GM23338 (cell line): ENCODE data around the gene ASTN1. TPM values are rescaled to one million over a fixed set of nuclear protein-coding genes. Genes with fewer than 3 reads are reported as not detected.
A peak's percentile ranks its signal among the peaks of the same experiment; 100 is the strongest.

Experiments
- ATAC-seq: fragments of 200-7000 bp; cut with Tn5 transposase; 3 replicates; pipeline ENCODE4 v1.9.1; 2020
- DNase-seq: peaks from one replicate; pipeline ENCODE4 v3.0.0-alpha.2; 2015; ENCODE audit warnings: low spot score
- H2AFZ ChIP-seq: fragments of 200-600 bp; sonication (generic); 2 replicates; pipeline ENCODE4 v1.8.0; 2016; ENCODE audit warnings: antibody characterized with exemption, mild to moderate bottlenecking, moderate library complexity
- H3F3A ChIP-seq: fragments of 200-600 bp; sonication (generic); replicated peaks from 2 replicates; pipeline ENCODE4 v1.8.0; 2017; ENCODE audit warnings: antibody characterized with exemption, mixed run types, low read depth
- H3K27ac ChIP-seq: fragments of 200-600 bp; sonication (generic); 2 replicates; pipeline ENCODE4 v1.6.1; 2016; ENCODE audit warnings: low read depth
- H3K27me3 ChIP-seq: fragments of 200-600 bp; sonication (generic); 2 replicates; pipeline ENCODE4 v1.8.0; 2016; ENCODE audit warnings: mild to moderate bottlenecking, mixed run types, moderate library complexity; ENCODE audit not compliant: insufficient read depth
- H3K36me3 ChIP-seq: fragments of 200-600 bp; sonication (generic); 2 replicates; pipeline ENCODE4 v1.8.0; 2016; ENCODE audit warnings: mild to moderate bottlenecking; ENCODE audit not compliant: insufficient read depth
- H3K4me1 ChIP-seq: fragments of 200-600 bp; sonication (generic); 2 replicates; pipeline ENCODE4 v1.8.0; 2016; ENCODE audit warnings: mild to moderate bottlenecking, moderate library complexity; ENCODE audit not compliant: insufficient read depth
- H3K4me2 ChIP-seq: fragments of 200-600 bp; sonication (generic); 2 replicates; pipeline ENCODE4 v1.7.1; 2017; ENCODE audit warnings: mixed run types
- H3K4me3 ChIP-seq: fragments of 200-600 bp; sonication (generic); 2 replicates; pipeline ENCODE4 v1.6.1; 2016; ENCODE audit warnings: mixed run types
- H3K79me2 ChIP-seq: fragments of 200-600 bp; sonication (generic); replicated peaks from 2 replicates; pipeline ENCODE4 v1.8.0; 2017; ENCODE audit warnings: mild to moderate bottlenecking; ENCODE audit not compliant: insufficient read depth
- H3K9me2 ChIP-seq: fragments of 200-600 bp; sonication (generic); 2 replicates; pipeline ENCODE4 v1.8.0; 2017; ENCODE audit not compliant: insufficient read depth
- H4K20me1 ChIP-seq: fragments of 200-600 bp; sonication (generic); replicated peaks from 2 replicates; pipeline ENCODE4 v1.8.0; 2017; ENCODE audit warnings: mild to moderate bottlenecking; ENCODE audit not compliant: insufficient read depth
- H3K27ac Mint-ChIP-seq: 2 replicates; pipeline ENCODE4 v1.8.0; 2020; ENCODE audit warnings: inconsistent platforms, mild to moderate bottlenecking, moderate library complexity, mixed read lengths
- H3K27me3 Mint-ChIP-seq: 3 replicates; pipeline ENCODE4 v1.8.0; 2022; ENCODE audit warnings: low read depth, mild to moderate bottlenecking, moderate library complexity, mixed read lengths, inconsistent platforms; ENCODE audit not compliant: insufficient read depth, poor library complexity
- H3K36me3 Mint-ChIP-seq: 3 replicates; pipeline ENCODE4 v1.8.0; 2021; ENCODE audit warnings: low read depth, mild to moderate bottlenecking, inconsistent platforms, moderate library complexity, mixed read lengths
- H3K4me1 Mint-ChIP-seq: 3 replicates; pipeline ENCODE4 v1.8.0; 2020; ENCODE audit warnings: mild to moderate bottlenecking, inconsistent platforms, mixed read lengths
- H3K4me3 Mint-ChIP-seq: 3 replicates; pipeline ENCODE4 v1.8.0; 2021; ENCODE audit warnings: moderate library complexity, mild to moderate bottlenecking, inconsistent platforms, mixed read lengths
- H3K9me3 Mint-ChIP-seq: 3 replicates; pipeline ENCODE4 v1.8.0; 2020; ENCODE audit warnings: moderate library complexity, mild to moderate bottlenecking, inconsistent platforms, mixed read lengths
- EZH2phosphoT487 ChIP-seq: fragments of 200-600 bp; sonication (generic); IDR thresholded peaks from one replicate; pipeline ENCODE4 v1.8.1; 2018; ENCODE audit warnings: antibody characterized with exemption; ENCODE audit not compliant: unreplicated experiment
- JUNB ChIP-seq: IDR thresholded peaks from one replicate; pipeline ENCODE4 v1.6.1; 2016; ENCODE audit warnings: antibody characterized with exemption; ENCODE audit not compliant: unreplicated experiment
- polyA plus RNA-seq: library from polyadenylated mRNA; unstranded; fragments of >200 nt; fragmentation: Nextera tagmentation; extraction: Ambion mirVana; gene quantifications from 2 replicates; pipeline ENCODE4 v1.2.1, GENCODE V29; 2016
- total RNA-seq: library from RNA; depleted of rRNA; stranded (reverse); fragments of >200 nt; shearing (Covaris generic); gene quantifications from 2 replicates; pipeline ENCODE4 v1.2.3, GENCODE V29; 2014
- TF ChIP-seq, protein P1 (sequence below): fragments of 250-450 bp; sonication (Bioruptor Pico); IDR thresholded peaks from 2 replicates; pipeline ENCODE4 v1.5.0; 2020; ENCODE audit warnings: mild to moderate bottlenecking, moderate library complexity
- TF ChIP-seq, protein P2 (sequence below), 2 experiments: fragments of 200-600 bp in 1 of 2; sonication (generic) in 1 of 2; conservative IDR thresholded peaks; 2 replicates each; pipeline versions ENCODE4 v1.5.1 to v1.6.1; 2016 to 2017; ENCODE audit warnings: antibody characterized with exemption in 2 of 2, low read depth in 2 of 2, mild to moderate bottlenecking in 2 of 2, moderate library complexity in 1 of 2

ASTN1 gene
- total and polyA plus RNA-seq, 2 experiments from 2014 or later, result 2.0 to 5.2 TPM

DNA sequence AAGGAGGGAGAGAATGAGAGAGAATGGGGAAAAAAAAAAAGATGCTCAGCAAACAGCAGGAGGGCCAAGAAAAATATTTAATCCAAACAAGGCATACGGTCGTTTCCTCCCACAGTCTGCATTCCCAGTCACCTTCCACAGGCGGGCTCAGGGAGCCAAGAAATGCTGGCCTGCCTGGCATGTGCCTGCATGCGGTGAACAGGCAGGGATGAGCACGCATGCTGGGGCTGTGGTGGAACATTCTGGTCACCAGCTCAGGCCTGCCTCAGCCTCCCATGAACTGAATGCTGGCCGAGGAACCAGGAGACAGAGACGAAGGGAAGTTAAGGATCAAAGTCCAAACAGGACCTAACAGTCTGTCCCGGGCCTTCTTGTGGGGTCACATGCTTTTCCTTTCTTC is 335.3 kb downstream of the ASTN1 start:
- Histone ChIP-seq H3K4me1 (no peaks in the 10 kb centered on the region), H4K20me1 (no peaks in the 10 kb centered on the region), H3K79me2 (no peaks in the 10 kb centered on the region), H3K9me2 (0 out of 2 replicates have a peak, but pooled peaks cover 14% of the 10 kb centered on the region), H3F3A (no peaks in the 10 kb centered on the region), H3K27me3 (no peaks in the 10 kb centered on the region), H3K4me3 (no peak overlapping the region), H3K4me2 (no peak overlapping the region), H3K36me3 (no peaks in the 10 kb centered on the region), H3K27ac (no peak overlapping the region), H2AFZ (peak overlapping the region; percentile 56; the same call in 1 of the 2 replicates)
- Mint-ChIP-seq H3K4me3 (no peak overlapping the region), H3K4me1 (no peaks in the 10 kb centered on the region; the same call in 2 of the 3 replicates), H3K9me3 (no peaks in the 10 kb centered on the region), H3K27ac (no peak overlapping the region), H3K27me3 (no peaks in the 10 kb centered on the region), H3K36me3 (no peaks in the 10 kb centered on the region)
- no peak for TF ChIP-seq JUNB
- TF ChIP-seq, protein P1, sequence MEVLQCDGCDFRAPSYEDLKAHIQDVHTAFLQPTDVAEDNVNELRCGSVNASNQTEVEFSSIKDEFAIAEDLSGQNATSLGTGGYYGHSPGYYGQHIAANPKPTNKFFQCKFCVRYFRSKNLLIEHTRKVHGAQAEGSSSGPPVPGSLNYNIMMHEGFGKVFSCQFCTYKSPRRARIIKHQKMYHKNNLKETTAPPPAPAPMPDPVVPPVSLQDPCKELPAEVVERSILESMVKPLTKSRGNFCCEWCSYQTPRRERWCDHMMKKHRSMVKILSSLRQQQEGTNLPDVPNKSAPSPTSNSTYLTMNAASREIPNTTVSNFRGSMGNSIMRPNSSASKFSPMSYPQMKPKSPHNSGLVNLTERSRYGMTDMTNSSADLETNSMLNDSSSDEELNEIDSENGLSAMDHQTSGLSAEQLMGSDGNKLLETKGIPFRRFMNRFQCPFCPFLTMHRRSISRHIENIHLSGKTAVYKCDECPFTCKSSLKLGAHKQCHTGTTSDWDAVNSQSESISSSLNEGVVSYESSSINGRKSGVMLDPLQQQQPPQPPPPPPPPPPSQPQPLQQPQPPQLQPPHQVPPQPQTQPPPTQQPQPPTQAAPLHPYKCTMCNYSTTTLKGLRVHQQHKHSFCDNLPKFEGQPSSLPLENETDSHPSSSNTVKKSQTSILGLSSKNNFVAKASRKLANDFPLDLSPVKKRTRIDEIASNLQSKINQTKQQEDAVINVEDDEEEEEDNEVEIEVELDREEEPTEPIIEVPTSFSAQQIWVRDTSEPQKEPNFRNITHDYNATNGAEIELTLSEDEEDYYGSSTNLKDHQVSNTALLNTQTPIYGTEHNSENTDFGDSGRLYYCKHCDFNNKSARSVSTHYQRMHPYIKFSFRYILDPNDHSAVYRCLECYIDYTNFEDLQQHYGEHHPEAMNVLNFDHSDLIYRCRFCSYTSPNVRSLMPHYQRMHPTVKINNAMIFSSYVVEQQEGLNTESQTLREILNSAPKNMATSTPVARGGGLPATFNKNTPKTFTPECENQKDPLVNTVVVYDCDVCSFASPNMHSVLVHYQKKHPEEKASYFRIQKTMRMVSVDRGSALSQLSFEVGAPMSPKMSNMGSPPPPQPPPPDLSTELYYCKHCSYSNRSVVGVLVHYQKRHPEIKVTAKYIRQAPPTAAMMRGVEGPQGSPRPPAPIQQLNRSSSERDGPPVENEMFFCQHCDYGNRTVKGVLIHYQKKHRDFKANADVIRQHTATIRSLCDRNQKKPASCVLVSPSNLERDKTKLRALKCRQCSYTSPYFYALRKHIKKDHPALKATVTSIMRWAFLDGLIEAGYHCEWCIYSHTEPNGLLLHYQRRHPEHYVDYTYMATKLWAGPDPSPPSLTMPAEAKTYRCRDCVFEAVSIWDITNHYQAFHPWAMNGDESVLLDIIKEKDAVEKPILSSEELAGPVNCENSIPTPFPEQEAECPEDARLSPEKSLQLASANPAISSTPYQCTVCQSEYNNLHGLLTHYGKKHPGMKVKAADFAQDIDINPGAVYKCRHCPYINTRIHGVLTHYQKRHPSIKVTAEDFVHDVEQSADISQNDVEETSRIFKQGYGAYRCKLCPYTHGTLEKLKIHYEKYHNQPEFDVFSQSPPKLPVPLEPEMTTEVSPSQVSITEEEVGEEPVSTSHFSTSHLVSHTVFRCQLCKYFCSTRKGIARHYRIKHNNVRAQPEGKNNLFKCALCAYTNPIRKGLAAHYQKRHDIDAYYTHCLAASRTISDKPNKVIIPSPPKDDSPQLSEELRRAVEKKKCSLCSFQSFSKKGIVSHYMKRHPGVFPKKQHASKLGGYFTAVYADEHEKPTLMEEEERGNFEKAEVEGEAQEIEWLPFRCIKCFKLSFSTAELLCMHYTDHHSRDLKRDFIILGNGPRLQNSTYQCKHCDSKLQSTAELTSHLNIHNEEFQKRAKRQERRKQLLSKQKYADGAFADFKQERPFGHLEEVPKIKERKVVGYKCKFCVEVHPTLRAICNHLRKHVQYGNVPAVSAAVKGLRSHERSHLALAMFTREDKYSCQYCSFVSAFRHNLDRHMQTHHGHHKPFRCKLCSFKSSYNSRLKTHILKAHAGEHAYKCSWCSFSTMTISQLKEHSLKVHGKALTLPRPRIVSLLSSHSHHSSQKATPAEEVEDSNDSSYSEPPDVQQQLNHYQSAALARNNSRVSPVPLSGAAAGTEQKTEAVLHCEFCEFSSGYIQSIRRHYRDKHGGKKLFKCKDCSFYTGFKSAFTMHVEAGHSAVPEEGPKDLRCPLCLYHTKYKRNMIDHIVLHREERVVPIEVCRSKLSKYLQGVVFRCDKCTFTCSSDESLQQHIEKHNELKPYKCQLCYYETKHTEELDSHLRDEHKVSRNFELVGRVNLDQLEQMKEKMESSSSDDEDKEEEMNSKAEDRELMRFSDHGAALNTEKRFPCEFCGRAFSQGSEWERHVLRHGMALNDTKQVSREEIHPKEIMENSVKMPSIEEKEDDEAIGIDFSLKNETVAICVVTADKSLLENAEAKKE (CRISPR knock-in tag), result no peak
- TF ChIP-seq, protein P2, sequence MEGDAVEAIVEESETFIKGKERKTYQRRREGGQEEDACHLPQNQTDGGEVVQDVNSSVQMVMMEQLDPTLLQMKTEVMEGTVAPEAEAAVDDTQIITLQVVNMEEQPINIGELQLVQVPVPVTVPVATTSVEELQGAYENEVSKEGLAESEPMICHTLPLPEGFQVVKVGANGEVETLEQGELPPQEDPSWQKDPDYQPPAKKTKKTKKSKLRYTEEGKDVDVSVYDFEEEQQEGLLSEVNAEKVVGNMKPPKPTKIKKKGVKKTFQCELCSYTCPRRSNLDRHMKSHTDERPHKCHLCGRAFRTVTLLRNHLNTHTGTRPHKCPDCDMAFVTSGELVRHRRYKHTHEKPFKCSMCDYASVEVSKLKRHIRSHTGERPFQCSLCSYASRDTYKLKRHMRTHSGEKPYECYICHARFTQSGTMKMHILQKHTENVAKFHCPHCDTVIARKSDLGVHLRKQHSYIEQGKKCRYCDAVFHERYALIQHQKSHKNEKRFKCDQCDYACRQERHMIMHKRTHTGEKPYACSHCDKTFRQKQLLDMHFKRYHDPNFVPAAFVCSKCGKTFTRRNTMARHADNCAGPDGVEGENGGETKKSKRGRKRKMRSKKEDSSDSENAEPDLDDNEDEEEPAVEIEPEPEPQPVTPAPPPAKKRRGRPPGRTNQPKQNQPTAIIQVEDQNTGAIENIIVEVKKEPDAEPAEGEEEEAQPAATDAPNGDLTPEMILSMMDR (conservative IDR thresholded peaks at IDR 0.05; ENCODE audit: low read depth in 2 of 2), result no peak
- DNase-seq, result no peak
- no peak for ATAC-seq

DNA sequence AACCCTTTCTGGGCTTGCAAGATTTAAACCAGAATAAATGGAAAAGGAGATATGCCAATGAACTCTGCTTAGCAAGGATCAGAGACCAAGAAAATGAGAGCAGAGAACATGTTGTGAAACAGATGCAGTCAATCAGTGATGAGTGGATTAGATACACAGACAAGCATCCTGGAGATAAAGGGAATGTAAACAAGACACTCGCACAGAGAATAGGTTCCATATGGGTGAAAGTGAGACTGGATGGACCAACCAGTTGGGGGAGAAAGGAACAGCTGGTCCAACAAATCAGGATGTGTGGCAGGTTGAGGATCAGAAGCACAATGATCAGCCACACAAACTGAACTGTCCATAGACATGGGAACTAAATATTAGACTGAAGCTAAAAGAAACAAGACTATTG is 338.2 kb downstream of the ASTN1 start:
- H3K4me1 ChIP-seq, result no peaks in the 10 kb centered on the region
- no peak overlapping the region for H2AFZ ChIP-seq
- H3K4me1 Mint-ChIP-seq, result no peaks in the 10 kb centered on the region; the same call in 2 of the 3 replicates
- no peak overlapping the region for H3K4me3 ChIP-seq
- H3K36me3 ChIP-seq, result no peaks in the 10 kb centered on the region
- no peaks in the 10 kb centered on the region for H3K9me3 Mint-ChIP-seq
- H3K9me2 ChIP-seq, result peaks cover 16% of the 10 kb centered on the region; the same call in 1 of the 2 replicates
- no peaks in the 10 kb centered on the region for H3K27me3 ChIP-seq
- no peak for DNase-seq
- no peaks in the 10 kb centered on the region for H3F3A ChIP-seq
- no peaks in the 10 kb centered on the region for H3K79me2 ChIP-seq
- H3K36me3 Mint-ChIP-seq, result no peaks in the 10 kb centered on the region
- no peaks in the 10 kb centered on the region for H4K20me1 ChIP-seq
- no peak for ATAC-seq
- H3K27ac ChIP-seq, result no peak overlapping the region
- no peak overlapping the region for H3K4me2 ChIP-seq
- H3K27ac Mint-ChIP-seq, result no peak overlapping the region
- no peaks in the 10 kb centered on the region for H3K27me3 Mint-ChIP-seq
- no peak overlapping the region for H3K4me3 Mint-ChIP-seq
- no peak for TF ChIP-seq EZH2phosphoT487
- TF ChIP-seq, protein P1 (CRISPR knock-in tag), result no peak
